PFSK-1 (cell line): ENCODE measurements around the gene ODF2L.

Source experiments
- POLR2AphosphoS5 ChIP-seq: IDR thresholded peaks from 2 replicates; pipeline ENCODE4 v1.6.1; 2012; ENCODE audit warnings: low read depth, mild to moderate bottlenecking, control low read depth, low read length, moderate library complexity
- REST ChIP-seq, 2 experiments: IDR thresholded peaks; 2 replicates each; pipeline versions ENCODE4 v1.6.1 to v1.8.0; 2011 to 2012; ENCODE audit warnings: low read depth in 2 of 2, low read length in 2 of 2, control low read depth in 1 of 2, inconsistent platforms in 1 of 2, mild to moderate bottlenecking in 1 of 2, moderate library complexity in 1 of 2; ENCODE audit not compliant: insufficient read depth in 1 of 2
- SIN3A ChIP-seq: IDR thresholded peaks from 2 replicates; pipeline ENCODE4 v1.6.1; 2012; ENCODE audit warnings: mild to moderate bottlenecking, low read length, moderate library complexity, borderline replicate concordance; ENCODE audit not compliant: insufficient read depth
- TAF1 ChIP-seq: IDR thresholded peaks from 2 replicates; pipeline ENCODE4 v1.6.1; 2012; ENCODE audit warnings: low read length, control low read depth, borderline replicate concordance; ENCODE audit not compliant: insufficient read depth

- TF ChIP-seq POLR2AphosphoS5 (no peak), SIN3A (no peak), TAF1 (no peak), REST (IDR thresholded peaks at IDR 0.05; ENCODE audit: insufficient read depth in 1 of 2, low read depth in 2 of 2, low read length in 2 of 2) (no peak)
Measured at GRCh38 chr1:86356247-86356646, 39.9 kb downstream of the ODF2L start.
